EH (cell line): Measurements from ENCODE around the gene VASH1.

Experiments used
- DNase-seq: peaks from one replicate; pipeline ENCODE4 v3.0.0-alpha.2; 2015; ENCODE audit warnings: low read depth

The VASH1 gene

GRCh38 chr14:76784881-76785280 is 23.6 kb downstream of the VASH1 start:
- DNase-seq = peak; percentile 83

DNA sequence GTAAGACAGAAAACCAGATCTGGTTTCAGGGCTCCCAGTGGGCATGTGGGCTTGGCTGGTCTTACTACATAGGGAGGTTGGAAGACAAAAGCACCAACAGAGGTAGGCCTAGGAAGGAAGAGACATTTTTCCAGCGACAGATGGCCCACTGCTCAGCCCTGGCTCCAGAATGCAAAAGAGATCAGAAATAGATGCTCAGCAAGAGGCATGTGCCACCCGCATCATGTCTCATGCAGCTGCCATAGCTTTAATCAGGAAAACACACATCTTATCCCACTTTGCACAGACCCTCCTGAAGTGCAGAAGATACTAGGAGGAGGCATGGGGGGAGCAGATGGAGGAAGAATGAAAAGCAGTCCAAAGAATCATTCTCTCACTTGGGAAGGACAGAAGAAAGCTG is 25.3 kb downstream of the VASH1 start:
- DNase-seq = no peak

DNA sequence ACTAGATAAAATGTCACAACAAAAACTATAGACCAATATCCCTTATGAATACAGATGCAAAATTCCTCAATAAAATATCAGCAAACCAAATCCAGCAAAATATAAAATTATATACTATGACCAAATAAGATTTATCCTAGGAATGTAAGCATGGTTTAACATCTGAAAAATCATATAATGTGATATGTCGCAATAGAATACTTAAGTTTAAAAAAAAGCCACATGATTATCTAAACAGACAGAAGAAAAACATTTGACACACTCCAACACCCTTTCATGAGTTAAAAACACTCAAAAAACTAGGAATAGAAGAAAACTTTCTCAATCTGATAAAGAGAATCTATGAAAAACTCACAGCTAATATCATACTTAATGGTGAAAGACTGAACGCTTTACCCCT is 31.2 kb downstream of the VASH1 start:
- DNase-seq = no peak

DNA sequence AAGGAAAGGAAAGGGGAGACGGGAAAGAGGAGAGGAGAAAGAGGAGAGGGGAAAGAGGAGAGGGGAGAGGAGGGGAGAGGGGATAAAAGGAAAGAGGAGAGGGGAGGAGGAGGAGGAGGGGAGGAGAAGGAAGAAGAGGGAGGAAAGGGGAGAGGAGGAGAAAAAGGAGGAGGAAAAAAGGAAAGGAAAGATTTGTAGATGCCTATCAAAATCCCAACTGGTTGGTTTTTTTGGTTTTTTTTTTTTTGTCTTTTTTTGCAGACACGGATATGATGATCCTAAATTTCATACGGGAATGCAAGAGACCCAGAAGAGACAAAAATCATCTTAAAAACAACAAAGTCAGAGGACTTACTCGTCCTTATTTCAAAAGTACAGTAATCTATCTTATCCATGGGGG is 32.1 kb downstream of the VASH1 start:
- no peak for DNase-seq

DNA sequence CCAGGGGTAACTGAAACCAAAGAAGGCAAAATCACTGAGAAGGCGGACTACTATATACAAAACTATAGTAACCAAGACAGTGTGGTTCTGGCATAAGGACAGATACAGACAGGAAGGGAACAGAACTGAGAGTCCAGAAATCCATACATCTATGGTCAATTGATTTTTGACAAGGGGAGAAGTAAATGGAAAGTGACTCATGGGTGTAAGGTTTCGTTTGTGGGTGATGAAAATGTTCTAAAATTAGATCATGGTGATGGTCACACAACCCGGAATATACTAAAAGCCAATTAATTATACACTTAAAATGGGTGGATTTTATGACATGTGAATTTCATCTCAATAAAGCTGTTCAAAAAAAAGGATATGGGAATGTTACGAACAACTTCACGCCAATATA is 32.7 kb downstream of the VASH1 start:
- DNase-seq = no peak

DNA sequence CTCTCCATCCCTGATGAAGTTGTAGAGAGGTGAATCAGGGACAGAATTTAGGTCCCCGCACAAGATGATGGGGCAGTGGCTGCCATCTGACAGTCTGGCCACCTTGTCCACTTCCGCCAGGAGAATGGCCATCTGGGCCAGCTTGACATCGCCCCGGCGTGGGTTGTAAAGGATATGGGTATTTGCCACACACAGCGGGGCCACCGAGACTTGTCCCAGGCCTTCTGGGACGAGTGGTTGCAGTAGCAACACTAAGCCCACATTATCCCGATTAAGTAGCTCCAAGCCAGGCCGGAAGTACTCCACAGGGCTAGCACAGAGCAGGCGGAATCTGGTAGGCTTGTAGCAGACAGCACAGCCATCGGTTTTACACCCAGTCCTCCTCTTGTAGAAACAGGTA is 45.2 kb downstream of the VASH1 start:
- DNase-seq = no peak

DNA sequence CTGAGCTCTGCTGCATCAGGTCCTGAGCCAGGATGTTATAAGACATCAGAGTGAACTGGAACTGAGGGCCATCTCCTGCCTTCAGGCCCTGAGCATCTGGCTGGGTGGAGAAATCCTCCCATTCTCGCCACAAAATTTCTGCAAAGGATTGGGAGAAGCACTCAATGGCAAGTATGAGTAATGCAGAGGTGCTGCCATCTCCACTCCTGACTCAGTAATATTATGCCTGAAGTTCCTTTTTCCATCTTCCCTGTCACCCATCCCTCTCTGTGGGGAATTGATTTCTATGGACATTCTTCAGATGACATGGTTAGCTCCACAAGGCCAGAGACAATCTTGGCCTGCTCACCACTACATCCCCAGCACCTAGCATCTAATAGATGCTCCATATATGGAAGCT is 46.7 kb downstream of the VASH1 start:
- DNase-seq = no peak

DNA sequence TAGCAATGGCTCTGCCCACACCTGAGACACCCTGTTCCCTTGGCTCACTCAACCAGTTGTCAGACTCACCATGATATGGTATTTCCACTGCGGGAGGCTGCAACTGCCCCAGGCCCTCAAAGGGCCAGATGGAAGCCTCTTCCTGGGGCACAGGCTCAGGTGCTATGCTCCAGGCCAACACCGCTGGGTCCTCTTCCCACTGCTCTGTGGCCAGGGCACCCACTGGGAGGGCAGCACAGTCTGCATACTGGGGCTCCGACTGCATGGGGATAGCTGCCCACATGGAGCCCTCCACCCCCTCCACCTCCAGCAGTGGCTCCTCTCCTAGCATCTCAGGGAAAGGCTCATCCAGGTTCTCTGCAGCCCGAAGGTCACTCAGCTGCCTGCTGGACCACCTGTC is 47.7 kb downstream of the VASH1 start:
- no peak for DNase-seq

DNA sequence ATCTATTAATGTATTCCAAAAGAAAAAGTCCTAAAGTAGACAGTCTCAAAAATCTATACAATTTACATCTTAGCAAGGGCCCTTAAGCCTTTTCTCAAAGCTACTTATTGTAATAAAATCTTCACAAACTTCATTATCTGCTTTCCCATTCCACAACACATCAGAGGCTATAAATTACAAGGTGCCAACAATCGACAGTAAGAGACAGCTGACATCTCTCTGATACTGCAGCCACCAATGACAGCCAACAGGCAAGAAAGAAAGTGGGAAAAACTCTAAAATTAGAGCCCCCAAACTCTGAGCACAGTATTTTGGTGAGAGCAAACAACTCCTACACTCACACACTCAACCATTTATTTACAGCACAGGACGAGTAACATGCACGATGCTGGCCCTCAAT is 49.3 kb downstream of the VASH1 start:
- DNase-seq = no peak

- DNase-seq = peak; percentile 44
Measured at GRCh38 chr14:76810953-76811400, 49.7 kb downstream of the VASH1 start.

DNA sequence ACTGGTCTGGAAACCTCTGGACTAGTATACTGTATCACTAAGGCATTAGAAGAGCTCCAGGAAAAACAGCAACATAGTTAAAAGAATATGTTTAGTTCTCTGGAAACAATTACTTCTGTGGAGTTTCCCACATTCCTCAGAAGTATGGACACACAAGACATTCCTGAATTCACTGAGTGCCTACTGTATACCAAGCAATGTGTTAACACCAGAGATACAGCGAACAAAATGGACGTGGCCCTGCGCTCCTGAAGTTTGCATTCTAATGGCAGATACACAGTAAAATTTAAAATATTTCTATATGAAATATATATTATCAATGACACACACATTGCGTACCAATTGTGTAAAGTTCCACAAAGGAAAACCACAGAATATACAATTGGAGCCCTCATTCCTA is 50.3 kb downstream of the VASH1 start:
- peak; percentile 46 for DNase-seq

- no peak for DNase-seq
Measured at GRCh38 chr14:76812093-76812421, 50.8 kb downstream of the VASH1 start.

GRCh38 chr14:76812422-76813383 is 51.4 kb downstream of the VASH1 start, which contains the start of gene ANGEL1:
Gene ANGEL1, minus strand, starts transcription at chr14:76812882. Its CDS starts 55 bp downstream, at chr14:76812827.
- DNase-seq = peak; percentile 92

GRCh38 chr14:76814726-76815645 is 53.7 kb downstream of the VASH1 start:
- no peak for DNase-seq

- DNase-seq = no peak
Measured at GRCh38 chr14:76820700-76821099, 59.4 kb downstream of the VASH1 start.

- no peak for DNase-seq
Measured at GRCh38 chr14:76826122-76826521, 64.9 kb downstream of the VASH1 start, which contains the start of gene LRRC74A. Gene LRRC74A, plus strand, starts transcription at chr14:76826408. Its CDS starts 290 bp downstream, at chr14:76826698.

DNA sequence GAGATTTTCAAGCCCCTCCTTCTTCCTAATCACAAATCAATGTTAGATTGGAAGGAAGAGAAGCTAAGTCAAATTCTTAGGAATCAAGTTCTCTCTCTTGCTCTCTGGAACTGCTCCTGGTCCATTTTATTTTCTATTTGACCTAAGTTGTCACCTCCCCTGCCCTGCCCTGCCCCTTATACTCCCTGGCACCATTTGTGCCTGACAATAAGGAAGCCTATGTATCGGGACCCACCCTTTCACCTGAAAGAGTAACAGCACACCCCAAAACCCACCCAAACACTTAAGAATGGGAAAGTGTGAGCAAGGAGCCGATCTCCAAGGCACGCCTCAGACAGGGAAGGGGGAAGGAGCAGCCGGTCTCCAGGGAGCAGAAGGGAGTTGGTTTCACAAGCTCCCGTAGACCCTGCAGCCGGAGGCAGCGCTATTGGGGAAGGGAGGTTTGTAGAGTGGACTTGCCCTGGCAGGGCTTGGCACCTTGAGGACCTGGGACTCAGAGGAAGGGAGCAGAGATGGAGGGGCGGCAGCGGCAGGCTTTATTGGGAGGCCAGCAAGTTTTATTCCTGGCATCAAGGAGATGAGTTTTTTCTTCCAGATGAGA is 66.5 kb downstream of the VASH1 start:
- no peak for DNase-seq

DNA sequence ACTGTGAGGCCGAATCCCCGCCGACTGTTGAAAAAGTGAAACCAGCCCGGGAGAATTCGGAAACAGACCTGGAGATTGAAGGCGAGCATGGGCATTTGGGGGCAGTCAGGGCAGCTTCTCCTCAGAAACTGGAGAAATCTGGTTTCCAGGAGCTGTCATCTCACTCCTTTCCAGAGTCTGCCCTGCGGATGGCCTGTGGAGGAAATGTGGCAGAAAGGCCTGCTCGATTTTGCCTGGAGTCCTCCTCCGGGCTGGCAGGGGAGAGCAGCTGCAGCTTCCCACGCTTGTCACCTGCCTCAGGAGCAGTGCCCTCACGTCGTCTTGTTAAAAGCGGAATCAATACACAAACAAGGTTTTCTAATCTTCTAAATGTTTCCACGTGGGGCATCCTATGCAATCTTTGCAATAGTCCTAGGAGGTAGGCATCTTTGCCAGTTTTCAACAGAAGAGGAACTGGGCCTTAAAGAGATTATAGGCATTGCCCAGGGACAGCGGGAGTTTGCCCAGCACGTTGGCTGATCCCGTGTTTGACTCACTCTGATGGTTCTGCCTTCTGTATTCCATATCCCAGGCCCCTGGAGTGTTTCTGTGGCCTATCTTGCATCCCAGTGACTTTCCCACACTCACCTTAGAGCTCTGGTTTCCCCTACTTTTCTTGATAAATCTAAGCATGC is 67.2 kb downstream of the VASH1 start:
- no peak for DNase-seq

DNA sequence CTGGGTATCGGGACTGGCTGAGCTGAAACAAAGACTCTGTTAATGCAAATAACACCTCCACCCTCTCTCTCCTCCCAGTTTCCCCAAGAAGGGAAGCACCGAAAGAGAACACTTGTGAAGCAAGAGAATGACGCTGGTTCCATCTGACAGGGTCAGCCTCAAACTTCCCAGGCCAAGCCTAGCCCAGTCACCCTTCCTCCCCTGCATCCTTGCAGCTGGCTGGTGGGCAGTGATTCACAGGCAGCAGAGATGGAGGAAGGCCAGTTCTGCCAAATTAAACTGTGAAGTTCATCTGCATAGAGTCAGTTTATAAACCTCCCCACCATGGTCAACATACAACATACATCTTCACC is 67.7 kb downstream of the VASH1 start:
- no peak for DNase-seq

DNA sequence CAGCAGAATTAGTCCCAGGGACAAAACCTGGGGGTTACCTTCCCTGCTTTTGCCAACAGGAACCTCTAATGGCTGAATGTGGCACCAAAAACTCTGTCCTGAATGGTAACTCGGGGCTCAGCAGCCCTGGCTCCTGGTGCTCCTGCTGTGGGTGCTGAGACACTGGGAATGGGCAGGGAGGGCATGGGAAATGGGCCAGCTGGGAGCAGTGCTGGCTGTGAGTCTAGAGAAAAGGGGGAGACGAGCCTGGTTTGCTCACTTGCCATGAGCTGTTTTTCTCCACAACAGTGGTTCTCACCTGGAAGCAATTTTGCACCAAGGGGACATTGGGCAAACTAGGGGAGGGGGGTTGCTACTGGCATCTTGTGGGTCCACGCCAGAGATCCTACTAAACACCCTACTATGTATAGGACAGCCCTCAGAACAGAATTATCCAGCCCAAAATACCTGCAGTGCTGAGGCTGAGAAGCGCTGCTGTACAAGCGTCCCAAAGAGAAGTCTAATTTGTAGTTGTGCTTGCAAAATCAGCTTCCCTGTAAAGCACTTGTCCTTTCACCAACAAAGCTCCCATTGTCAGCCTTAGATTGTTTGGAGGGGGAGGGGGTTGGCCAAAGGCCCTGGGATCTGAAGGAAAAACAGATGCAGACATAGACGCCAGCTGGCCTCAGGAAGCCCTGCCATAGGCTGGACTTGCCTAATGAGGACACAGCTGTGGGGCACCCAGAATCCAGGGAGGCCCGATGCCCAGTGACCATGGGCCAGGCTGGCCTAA is 68.6 kb downstream of the VASH1 start:
- no peak for DNase-seq

DNA sequence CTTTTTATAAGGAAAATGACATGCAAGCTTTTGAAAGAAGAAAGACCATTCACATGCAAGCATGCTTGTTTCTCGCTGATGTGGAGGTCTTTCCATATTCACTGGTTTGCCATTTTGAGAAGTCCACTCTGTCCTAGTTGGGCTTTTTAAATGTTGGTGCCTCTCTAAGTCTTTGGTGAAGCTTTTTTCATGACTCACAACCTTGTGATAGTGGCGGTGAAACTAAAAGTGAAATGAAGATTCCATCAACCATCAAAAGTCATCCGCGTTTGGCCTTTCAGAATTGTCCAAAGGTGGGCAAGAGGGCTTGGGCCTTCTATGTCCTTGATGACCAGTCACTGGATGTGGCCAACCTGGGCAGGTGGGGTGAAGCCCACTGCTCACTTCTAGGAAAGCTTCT is 69.3 kb downstream of the VASH1 start:
- no peak for DNase-seq
